Stomach (tissue), 4 donors: Measurements from ENCODE around the gene DYRK4.

ENCODE experiments used
- POLR2A ChIP-seq, 4 donors: fragments of 450-650 bp; IDR thresholded peaks; one replicate each; pipeline ENCODE4 v1.6.1; 2016; ENCODE audit warnings: antibody characterized with exemption in 4 of 4, control low read depth in 2 of 4, mild to moderate bottlenecking in 1 of 4, moderate library complexity in 1 of 4
- TF ChIP-seq, protein P1 (sequence below), 7 experiments: fragments of 450-650 bp in 4 of 7; fragments of 200-600 bp in 3 of 7; sonication (generic) in 3 of 7; IDR thresholded peaks; one replicate each; pipeline ENCODE4 v1.5.1; 2016 to 2019; ENCODE audit warnings: antibody characterized with exemption in 7 of 7, control low read depth in 2 of 7, mild to moderate bottlenecking in 1 of 7

DNA sequence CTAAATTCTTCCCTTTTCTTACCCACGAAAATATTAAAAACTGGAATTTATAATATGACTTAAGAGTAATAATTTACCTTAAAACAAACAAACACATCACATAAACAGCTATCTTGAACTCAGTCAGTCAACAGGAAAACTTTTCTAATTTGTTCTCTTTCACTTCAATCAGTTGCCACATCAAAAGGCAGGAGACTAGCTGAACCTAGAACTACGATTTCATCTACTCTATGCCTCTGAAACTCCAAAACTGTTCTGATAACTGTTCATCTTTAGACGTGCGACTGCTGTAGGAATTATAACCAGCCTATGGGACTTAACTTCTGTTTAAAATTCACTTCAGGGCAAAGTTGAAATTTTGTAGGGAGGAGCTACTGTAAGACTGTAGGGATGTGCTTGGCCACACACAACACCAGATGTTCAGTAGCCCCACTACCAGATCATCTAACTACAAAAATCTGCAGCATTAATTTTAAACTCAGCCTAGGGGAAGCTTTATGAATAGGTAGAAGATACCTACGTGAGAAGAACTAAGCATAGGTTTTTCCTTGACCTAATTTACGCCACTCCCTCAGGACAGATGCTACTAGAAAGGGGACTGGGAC is 30.9 kb upstream of the DYRK4 start:
- TF ChIP-seq, protein P1, sequence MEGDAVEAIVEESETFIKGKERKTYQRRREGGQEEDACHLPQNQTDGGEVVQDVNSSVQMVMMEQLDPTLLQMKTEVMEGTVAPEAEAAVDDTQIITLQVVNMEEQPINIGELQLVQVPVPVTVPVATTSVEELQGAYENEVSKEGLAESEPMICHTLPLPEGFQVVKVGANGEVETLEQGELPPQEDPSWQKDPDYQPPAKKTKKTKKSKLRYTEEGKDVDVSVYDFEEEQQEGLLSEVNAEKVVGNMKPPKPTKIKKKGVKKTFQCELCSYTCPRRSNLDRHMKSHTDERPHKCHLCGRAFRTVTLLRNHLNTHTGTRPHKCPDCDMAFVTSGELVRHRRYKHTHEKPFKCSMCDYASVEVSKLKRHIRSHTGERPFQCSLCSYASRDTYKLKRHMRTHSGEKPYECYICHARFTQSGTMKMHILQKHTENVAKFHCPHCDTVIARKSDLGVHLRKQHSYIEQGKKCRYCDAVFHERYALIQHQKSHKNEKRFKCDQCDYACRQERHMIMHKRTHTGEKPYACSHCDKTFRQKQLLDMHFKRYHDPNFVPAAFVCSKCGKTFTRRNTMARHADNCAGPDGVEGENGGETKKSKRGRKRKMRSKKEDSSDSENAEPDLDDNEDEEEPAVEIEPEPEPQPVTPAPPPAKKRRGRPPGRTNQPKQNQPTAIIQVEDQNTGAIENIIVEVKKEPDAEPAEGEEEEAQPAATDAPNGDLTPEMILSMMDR (IDR thresholded peaks at IDR 0.05), result no peak
- TF ChIP-seq POLR2A (IDR thresholded peaks at IDR 0.05), result no peak
